GM19372 (cell line): ENCODE data around the gene YIF1A.
"Not testable (repeated sequence)": the region's sequence is repeated elsewhere in the genome, so short reads cannot be mapped to it uniquely, and the experiment has no call there.

Experiments
- ATAC-seq: cut with Tn5 transposase; IDR thresholded peaks from one replicate; pipeline ENCODE4 v1.9.1; 2021; ENCODE audit warnings: mild to moderate bottlenecking, low read depth, moderate library complexity; ENCODE audit not compliant: unreplicated experiment

The YIF1A gene

DNA sequence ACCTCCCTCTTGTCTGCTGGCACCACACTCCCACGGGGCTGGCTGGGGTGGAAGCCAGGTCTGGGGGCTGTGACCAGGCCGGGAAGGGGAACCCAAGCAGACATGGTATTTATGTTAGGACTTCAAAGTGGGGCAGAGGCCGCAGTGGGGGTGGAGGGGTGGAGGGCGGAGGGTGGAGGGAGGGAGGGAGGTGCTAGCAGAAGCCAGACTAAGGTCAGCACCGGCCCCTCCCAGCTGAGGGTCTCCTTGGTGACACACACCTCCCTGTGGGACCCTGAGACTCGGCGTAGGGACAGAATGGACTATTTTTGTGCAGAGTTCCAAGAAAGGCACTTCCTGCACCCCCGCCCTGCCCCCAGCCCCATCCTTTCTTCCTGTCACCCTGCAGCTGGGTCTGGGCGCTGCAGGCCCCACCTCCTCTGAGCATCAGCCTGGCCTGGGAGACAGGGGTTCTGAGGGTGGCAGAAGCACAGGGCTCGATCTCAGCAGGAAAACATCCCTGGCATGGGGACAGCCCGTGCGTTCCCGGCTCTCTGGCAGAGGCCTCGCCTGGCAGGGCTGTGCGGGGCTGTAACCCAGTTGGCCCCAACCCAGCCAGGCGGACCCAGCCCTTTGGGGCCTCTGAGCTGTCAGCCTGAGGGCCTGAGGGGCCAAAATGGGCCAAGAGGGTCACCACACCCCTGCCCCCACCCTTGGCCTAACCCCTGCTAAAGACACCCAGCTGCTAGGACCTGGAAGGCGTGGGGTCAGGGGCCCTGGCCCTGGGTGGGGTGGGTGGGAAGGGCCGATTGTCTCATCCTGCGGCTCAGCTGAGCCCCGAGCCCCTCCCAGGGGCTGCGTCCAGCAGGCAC, 37.5 kb upstream of the YIF1A start:
- ATAC-seq, result no peak

GRCh38 chr11:66325263-66325671, 36.3 kb upstream of the YIF1A start:
- no peak for ATAC-seq

DNA sequence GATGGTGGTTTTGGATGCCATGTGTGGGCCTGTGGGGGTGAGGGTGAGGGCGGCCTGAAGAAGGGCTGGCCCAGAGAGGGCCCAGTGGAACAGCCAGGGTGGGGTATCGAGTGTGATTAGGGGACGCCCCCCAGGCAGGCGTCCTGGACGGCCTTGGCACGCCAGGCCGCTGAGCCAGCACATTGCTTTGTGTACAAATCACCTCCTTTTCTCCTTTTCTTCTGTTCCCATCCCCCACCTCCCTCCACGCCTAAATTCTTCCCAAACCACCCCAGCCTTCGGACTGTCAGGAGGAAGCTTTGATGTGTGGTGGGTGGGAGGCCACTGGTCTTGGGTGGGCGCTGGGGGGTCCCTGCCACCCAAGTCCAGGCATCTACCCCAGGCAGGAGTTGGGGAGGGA, 35.7 kb upstream of the YIF1A start:
- no peak for ATAC-seq

DNA sequence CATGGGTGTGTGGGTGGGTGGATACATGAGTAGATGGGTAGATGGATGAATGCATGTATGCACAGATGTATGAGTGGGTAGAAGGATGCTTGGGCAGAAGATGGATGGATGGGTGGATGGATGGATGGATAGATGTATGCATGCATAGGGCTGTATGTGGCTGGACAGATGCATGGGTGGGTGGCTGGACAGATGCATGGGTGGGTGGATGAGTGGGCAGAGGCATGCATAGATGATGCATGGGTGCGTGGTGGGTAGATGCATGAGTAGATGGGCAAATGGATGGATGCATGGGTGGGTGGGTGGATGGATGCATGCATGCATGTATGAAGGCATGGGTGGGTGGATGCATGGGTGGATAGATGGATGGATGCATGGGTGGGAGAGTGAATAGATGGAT, 34.7 kb upstream of the YIF1A start:
- no peak for ATAC-seq

DNA sequence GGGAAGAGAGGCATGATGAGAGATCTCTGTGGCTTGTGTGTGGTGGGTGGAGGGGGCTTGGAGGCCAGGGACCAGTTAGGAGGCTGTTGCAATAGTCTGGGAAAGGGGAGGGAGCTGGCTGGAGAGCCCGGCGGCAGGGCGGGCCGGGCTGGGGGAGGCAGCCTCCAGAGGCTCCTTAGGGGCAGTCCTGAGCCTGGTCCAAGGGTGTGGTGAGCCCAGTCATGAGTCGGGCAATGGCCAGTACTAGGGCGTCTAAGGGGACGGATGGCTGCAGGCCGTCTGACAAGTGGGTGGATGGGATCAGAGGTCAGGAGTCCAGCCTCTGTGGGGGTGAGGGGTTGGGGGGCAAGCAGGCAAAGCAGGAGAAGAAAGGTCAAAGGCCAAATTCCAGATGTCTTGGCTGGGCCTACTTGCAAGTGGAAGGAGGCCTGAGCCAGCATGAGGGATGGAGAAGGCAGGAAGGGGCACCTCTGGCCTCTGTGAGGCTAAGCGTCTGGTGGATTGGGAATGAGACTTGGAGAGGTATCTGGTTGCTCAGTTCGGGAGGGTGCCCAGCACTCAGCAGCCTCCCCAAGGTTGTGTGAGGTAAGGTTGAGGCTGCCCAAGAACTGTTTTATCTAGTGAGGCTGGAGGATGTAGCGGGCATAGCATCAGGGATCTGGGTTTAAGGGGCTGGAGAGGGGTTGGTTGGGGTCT, 33.9 kb upstream of the YIF1A start:
- no peak for ATAC-seq

DNA sequence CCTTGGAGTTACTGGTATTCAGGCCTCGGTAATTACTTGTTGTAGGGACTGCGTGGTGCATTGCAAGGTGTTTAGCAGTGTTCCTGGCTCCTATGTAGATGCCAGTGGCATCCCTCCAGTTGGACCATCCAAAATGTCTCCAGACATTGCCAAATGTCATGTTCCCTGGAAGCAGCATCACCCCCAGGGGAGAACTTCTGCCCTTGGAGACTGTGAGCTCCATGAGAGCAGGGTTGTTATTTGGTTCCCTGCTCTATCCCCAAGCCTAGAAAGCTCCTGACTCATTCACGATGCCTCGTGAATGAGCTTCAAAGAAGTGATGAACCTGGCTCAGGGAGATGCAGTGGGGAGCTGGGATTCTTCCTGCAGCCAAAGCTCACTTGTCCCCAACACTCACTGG, 32.7 kb upstream of the YIF1A start:
- ATAC-seq, result no peak

DNA sequence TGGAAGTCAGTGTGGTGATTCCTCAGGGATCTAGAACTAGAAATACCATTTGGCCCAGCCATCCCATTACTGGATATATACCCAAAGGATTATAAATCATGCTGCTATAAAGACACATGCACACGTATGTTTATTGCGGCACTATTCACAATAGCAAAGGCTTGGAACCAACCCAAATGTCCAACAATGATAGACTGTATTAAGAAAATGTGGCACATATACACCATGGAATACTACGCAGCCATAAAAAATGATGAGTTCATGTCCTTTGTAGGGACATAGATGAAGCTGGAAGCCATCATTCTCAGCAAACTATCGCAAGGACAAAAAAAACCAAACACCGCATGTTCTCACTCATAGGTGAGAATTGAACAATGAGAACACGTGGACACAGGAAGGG, 31.8 kb upstream of the YIF1A start:
- ATAC-seq, result not testable (repeated sequence)

- not testable (repeated sequence) for ATAC-seq
These were observed 31.3 kb upstream of the YIF1A start for GRCh38 chr11:66320289-66320688.

DNA sequence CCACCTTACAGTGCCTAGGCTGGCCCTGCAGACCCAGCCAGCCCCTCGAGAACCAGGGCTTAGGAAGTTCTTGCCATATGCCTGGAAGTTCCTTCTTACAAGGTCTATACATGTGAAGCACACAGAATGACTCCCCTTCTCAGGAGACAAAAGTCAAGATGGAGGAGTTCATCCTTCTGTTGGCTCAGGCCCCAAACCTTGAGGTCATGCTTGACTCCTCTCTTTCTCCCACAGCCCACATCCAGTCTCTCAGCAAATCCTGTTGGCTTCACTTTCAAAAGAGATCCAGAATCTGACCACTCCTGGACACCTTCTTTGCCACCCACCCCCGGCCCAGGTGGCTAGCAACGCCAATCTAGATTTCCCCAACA, 29.6 kb upstream of the YIF1A start:
- no peak for ATAC-seq

DNA sequence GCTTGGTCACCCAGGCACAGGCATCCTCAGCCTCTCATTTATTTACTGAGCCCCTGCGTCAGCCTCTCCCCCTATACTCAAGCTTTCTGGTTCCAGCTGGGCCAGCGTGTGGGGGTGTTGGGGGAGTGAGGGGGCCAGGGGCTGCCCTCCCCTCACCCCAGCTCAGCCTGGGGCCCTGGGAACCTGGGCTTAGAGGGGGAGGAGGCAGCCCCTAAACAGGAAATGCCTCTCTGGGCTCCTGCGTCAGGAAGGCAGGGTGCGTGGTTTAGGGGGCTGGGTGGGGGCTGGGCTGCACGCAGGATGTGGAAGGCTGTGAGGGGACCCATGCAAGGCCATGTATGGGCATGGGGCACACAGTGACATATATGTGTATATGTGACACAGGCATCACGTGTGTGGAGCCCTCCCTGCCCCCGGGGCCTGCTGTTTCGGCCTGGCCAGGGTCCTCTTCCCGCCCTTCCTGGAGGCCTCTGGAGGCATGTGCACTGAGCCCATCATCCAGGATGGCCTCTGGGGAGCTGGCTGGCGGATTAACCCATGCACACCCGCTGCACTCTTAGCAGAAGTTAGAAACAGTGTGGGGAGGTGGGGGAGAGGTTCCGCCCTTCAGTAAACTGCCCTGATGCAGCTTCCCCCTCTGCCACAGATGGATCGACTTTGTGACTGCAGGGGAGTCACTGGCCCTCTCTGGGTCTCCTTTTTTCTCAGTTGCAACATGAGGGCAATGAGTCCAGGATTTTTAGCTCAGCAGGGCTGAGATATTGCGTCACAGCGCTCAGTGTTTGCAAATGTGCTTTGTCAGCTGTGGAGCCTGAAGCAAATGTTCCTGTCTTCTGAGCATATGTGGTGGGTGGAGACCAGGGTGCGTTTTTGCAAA, 29.0 kb upstream of the YIF1A start:
- no peak for ATAC-seq

- ATAC-seq, result no peak
These were observed 28.4 kb upstream of the YIF1A start for GRCh38 chr11:66317322-66317722.

GRCh38 chr11:66316849-66317251, 27.9 kb upstream of the YIF1A start, which contains the start of gene CD248:
CD248 (minus strand) TSS chr11:66317044; CDS start chr11:66317027, 17 bp downstream.
- ATAC-seq, result no peak

- ATAC-seq, result no peak
These were observed 27.2 kb upstream of the YIF1A start for GRCh38 chr11:66315921-66316811.

- ATAC-seq, result no peak
These were observed 26.5 kb upstream of the YIF1A start for GRCh38 chr11:66315498-66315885.

- no peak for ATAC-seq
These were observed 25.9 kb upstream of the YIF1A start for GRCh38 chr11:66314561-66315497.

- ATAC-seq, result no peak
These were observed 25.2 kb upstream of the YIF1A start for GRCh38 chr11:66314186-66314501.

- ATAC-seq, result no peak
These were observed 24.6 kb upstream of the YIF1A start for GRCh38 chr11:66313321-66314185.
